Erythroblast (primary cell): ENCODE data around the gene RNF39.

ENCODE experiments used
- DNase-seq, 2 experiments: peaks; one replicate each; lab custom pipeline; 2025; lab: John Stamatoyannopoulos, UW
- GATA1 ChIP-seq: IDR thresholded peaks from 2 replicates; pipeline ENCODE4 v1.6.1; 2011; ENCODE audit warnings: low read depth, mild to moderate bottlenecking, control low read depth, low read length, moderate library complexity
- POLR2A ChIP-seq: IDR thresholded peaks from 2 replicates; pipeline ENCODE4 v1.6.1; 2011; ENCODE audit warnings: mild to moderate bottlenecking, low read length

Gene RNF39

DNA sequence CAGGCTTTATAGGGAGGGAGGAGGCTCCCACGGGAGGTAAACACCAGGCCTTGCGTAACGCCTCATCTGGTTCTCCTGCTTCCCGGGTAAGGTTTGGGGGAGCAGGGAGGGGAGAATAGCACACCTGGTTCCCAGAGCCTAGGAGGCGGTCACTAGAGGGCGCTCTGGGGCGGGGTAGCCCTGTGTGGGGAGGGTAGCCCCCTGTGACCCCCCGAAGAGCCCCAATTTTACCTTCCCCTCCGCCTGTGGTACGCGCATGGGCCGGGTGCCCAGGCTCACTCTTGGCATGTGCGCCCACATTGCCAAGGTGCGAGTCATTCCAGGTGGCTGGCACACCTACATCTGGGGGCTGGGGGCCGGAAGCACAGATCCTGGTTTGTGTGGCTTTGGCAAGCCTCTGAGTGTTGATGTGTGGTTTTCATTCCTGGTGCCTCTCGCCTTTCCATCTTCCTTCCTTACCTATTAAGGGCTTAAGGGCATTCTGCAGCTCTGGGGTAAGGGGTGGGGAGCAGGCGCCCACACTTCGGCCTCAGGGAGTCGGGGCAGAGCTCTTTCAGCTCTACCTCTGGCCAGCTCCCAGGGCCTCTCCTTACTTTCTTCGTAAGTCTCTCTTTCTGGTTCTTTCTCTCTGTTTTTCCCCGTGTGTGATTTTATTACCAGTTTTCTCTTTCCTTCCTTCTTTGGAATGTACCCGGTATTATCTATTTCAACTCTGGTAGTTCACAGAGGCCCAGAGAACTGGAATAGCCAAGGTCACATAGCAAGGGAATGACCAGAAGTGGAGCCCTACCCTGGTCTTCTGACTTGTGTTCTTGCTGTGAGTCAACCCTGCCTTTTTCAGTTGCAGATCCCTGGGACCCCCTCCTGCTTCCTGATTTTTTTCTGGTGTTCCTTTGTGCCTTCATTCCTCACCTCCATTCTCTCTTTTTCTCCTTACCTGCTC, 492 bp upstream of the RNF39 start:
- no peak for TF ChIP-seq POLR2A
- TF ChIP-seq GATA1, result no peak
- DNase-seq, result peak in 1 of 2 experiments; percentile 20

DNA sequence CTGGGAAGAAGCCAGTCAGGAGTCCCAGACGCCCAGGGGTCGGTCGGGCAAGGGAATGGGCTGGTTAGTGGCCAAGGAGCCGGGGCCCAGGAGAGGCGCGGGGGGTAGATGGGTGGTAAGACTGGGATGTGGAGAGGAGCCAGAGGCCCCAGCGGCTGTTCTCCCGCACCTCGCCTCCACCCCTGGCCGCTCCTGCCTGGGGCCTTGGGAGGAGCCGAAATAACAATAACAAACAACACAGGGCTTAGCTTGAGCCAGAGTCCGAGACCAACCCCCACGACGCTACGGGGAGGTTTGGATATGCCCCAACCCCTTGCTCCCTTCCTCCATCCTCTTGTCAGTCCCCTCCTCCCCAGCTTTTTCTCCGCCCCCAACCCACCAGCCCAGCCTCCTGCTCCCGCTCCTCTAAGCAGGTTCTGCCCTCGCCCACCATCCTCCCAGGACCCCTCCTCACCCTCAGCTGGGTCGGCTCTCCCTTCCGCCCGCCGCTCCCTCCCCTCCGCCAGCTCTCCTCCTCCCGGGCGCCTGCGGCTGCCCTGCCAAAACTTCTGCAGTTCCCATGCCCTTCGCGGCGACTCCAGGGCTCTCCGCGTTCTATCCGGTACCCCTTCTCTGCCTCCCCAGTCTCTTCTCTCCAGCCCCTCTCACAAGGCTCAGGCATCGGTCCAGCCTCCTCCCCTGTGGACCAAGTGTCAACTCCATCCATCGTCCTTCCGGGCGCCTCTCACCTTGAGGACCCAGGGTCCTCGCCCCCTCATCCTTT, 1.1 kb downstream of the RNF39 start:
- DNase-seq, result no peak
- TF ChIP-seq POLR2A (no peak), GATA1 (no peak)

DNA sequence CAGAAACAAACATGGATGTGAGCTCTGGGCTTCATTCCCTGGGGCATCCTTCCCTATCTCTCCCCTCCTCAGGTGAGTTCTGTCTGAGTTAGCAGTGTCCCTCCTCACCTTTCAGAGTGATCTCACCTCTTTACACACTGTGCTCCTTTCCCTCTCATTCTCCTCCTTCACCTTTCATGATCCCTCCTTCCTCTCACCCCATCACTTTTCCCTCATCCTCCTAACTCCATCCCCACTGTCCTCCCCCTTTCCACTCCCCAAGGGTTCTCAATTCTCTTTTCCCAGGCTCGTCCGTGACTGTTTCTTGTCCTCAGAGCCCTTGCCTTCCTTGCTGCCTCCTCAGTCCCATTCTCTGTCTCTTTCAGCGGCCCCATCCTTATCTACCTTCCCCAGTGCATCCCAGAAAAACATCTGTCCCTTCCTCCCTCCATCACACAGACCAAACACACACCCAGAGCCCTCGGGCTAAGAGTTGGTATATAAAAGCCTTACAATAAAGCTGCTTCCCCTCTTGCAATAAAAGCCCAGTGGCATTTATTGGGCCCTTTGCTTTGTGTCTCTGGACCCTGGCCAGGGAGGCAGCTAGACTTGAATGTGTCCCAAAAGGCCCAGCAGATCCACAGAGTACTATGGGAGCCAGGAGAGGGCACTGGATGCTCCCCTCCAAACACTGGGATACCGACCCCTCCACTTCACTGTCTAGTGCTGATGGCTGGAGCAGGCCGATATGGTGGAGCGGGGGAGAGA, 1.9 kb downstream of the RNF39 start:
- DNase-seq, result no peak
- TF ChIP-seq GATA1 (no peak), POLR2A (no peak)

DNA sequence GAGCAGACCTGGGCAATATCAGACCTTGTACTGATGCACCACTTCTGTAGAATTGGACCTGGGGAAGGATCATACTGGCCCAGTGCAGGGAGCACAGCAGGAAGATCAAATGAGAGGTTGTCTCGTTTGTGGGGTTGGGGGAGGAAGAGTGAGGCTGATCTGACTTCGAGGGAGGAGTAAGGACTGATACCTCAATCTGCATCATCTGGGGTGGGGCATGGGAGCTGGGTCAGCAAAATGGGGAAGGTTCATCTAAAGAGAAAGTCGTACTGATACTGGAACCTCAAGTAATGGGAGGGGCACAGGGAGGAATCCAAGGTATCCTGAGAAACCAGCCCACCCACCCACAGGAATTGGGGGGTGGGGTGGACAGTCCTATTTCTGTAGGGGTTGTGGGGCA, 3.7 kb downstream of the RNF39 start:
- DNase-seq, result no peak
- TF ChIP-seq GATA1, result no peak
- no peak for TF ChIP-seq POLR2A

DNA sequence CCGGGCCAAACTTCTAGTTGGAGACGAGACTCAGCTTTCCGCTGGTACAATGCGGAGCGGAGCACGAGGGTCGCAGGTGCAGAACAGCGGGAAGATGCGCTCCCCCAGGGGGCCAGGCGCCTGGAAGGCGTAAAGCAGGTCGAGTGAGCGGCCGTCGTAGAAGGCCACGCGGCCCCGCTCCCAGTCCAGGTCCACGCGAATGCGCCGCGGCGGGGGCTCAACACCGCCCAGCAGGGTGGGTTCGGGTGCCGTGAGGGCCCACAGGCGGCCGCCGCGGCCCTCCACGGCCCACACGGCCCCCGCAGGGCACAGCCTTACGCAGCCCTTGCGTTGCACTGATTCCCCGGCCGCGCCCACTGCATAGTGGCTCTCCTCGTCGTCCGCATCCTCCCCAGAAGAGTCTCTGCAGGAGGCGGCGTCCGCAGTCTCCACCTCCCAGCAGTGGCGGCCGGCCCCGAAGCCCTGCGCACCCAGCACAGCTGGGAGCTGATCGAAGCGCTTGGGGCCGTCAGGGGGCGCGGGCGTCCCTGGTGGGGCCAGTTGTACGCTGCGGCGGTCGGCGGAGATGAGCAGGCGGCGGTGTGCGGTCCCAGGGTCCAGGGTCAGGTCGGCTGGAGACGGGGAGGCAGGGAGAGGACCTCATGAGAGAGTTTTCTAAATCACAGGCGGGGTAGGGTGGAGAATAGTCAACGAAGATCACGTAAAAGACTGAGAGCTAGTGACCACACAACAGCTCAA, 4.3 kb downstream of the RNF39 start:
- DNase-seq, result peak; percentile 16 to 33
- TF ChIP-seq POLR2A (no peak), GATA1 (no peak)

DNA sequence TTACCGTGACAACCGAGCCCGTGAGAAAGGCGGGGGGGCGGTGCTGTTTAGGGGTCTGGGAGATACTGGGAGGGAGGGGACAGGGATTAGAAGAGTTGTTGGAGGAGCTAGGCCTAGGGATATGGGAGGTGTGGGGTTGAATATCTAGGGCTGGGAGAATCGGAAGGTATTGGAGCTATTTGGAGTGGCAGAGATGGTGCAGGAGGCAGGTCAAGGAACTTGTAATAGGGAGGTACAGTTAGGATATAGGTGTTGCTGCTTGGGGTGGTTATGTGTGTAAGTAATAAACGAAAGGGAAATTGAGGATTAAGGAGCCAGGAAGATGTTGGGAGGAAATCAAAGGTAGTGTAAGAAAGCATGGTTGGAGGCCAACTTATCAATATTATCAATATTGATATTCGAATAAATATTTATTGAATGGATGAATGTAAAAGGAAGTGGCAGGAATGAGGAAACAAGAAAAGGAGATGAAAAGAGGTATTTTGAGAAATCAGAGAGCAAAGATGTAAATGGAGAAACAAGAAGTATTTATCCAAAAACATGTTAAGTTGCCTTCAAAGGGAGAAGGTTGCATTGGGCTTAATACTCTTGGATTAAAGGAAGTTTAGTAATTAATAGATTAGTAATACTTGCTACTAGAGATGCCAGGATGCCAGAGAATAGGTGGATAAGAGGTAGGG, 8.0 kb downstream of the RNF39 start:
- TF ChIP-seq POLR2A, result no peak
- no peak for TF ChIP-seq GATA1
- DNase-seq, result no peak

DNA sequence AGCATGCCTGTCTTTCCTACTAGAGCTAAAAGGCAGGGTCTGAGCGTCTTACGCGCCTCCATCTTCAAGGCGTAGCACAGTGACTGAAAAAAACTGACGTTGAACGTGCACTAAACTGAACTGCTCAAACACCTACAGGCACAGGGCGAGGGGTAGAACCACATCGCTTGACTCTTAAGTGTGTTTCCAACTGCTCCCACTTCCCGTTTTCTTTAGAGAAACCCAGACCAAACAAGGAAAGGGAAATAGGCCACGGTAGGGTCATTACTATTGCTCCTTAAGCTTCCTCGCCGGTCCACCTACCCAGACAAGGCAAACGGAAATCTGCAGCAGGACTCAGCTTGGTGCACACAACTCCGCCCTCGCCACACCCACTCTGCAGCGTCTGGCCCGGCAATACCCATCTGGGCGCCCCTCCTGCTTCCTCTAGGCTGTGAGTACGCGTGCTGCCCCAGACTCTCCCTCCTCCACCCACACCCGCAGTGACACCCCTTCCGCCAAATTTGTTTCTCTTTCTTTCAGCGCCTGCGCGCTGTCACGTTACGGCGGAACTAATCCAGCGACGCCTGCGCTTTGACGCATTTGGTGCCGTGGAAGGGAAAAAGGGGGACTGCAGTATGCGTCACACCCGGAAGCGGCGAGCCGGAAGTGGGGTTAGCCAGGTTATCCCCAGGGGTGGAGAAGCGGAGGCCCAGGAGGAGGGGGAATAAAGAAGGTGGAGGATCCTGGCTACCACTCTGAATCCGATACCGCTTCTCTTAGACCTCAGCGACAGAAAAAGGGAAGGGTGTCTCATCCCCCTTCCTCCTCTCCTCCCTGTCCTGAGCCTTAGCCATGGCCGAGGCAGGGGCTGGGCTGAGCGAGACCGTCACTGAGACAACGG, 8.8 kb downstream of the RNF39 start, which contains the start of gene PPP1R11:
TSS of gene PPP1R11 (plus strand) at position 622 of the 883 bp plus-strand sequence. CDS start at position 835, 213 bp downstream.
- TF ChIP-seq GATA1 (no peak), POLR2A (peak; percentile 97)
- peak; percentile 99 for DNase-seq

DNA sequence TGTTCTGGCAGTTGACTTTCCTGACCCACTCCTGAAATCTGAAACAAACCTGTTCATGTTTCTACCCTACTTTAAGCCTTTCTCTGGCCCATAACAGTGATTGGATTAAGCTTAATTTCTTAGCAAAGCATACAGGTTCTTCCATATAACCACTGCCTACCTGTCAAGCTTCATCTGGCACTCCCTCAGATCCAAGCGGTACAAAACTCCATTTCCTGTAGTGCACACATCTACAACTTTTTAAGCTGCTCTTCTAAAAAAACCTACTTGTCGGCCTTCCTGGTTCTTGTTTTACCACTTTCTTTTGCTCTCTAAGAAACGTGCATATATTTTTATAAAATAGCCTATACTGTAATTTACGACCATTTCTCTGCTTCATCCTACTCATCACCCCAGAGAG, 9.5 kb downstream of the RNF39 start:
- DNase-seq, result peak in 1 of 2 experiments; percentile 51
- no peak for TF ChIP-seq POLR2A
- TF ChIP-seq GATA1, result no peak

DNA sequence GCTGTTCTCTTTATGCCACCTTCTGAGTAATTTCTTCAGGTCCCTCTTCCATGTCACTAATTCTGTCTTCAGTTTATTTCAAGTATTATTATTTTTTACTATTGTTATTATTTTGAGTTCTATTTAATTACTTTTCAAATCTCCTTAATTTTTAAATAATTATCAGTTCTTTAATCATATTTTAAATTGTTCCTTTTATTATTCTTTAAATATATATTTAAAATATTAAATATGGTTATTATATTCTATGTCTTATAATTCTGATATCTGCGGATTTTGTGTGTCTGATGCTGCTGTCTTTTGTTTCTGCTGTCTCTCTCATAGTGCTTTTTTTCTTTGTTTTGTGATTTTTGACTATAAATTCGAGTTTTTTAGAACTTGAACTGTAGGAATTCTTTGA, 12.3 kb downstream of the RNF39 start:
- TF ChIP-seq POLR2A, result no peak
- no peak for TF ChIP-seq GATA1
- DNase-seq, result no peak

DNA sequence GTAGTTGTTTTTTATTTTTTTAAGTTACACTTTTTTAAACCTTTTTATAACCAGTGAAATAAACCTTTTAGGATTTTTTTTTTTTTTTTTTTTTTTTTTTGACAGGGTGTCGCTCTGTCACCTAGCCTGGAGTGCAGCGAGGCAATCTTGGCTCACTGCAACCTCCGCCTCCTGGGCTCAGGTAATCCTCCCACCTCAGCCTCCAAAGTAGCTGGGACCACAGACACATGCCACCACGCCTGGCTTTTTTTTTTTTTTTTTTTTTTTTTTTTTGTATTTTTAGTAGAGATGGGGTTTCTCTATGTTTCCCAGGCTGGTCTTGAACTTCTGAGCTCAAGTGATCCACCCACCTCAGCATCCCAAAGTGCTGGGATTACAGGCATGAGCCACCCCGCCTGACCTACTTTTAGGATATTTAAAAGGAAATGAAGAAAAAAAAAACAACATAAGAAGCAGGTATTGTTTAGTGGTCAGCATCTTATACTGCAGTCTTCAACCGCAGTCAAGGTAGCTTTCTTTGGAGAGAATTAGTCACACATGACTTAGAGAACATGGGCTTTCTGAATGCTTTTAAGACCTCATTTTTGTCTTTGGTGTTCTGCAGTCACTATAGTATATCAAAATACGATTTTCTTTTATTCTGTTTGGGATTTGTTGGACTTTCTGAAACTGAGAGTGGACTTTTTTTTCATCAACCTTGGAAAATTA, 12.9 kb downstream of the RNF39 start:
- DNase-seq, result peak in 1 of 2 experiments; percentile 18
- TF ChIP-seq POLR2A, result no peak
- TF ChIP-seq GATA1, result no peak
